GM15510 (cell line): ENCODE measurements around the gene MACROD1.

Experiments used
- POLR2A ChIP-seq: IDR thresholded peaks from 3 replicates; pipeline ENCODE4 v1.6.1; 2011; ENCODE audit warnings: borderline replicate concordance; ENCODE audit not compliant: insufficient read length; ENCODE audit errors: extremely low read depth

Gene MACROD1

DNA sequence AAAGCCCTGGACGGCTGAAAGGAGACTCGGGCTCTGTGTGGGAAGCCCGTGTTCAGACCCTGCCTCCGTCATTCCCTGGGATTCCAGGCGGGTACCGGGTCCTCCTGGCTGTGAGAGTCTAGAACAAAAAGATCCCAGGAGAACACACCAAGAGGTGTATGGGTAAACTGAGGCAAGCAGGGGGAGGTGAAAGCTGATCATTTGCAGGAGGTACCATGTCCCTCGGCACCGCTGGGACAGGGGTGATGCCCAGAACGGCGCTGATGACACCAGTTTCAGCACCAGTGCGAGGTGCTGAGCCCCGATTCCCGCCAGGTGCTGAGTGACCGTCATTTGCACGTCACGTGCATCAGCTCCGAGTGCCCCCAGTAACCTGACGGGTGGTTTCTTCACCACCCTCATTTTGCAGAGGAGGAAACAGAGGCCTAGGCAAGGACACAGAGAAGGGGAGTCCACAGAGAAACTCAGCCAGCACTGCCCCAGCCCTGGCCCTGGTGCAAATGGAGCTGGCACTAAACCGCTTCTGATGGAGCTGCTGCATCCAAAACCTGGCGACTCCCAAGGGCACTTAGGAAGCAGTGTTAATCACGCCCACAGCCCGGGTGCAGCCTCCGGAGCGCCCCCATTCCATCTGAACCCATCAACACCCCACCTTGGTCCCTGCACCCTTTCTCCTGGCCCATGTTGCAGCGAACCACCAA, 16.8 kb downstream of the MACROD1 start:
- no peak for TF ChIP-seq POLR2A

DNA sequence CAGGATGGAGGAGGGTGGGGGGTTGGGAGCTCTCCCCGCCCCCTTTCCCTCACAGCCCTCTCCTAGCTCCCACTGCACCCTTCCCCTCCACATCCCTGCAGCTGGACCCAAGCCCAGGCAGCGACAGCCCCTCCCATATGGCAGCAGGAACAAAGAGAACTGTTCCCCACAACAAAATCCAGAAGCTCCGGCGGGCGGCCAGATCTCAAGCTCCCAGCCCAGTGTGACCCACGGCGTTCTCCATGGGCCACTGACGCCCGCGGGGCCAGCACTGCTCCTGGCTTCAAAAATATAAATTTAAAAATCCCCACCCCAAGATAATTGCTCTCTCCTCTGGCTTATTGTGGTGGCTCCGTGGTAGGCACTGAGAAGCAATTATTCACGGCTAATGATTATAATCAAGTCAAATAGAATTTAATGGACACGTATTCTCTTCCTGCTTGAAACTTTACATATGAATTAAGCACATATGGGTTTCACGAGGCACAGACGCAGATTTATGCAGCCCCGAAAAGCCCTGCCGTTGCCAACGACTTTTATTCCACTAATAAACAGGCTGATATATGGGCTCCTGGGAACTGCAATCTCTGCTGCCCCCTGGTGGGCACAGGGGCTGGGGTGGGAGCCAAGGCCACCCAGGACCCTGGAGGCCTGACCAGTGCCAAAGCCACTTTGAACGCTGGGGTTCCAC, 17.5 kb downstream of the MACROD1 start:
- no peak for TF ChIP-seq POLR2A

DNA sequence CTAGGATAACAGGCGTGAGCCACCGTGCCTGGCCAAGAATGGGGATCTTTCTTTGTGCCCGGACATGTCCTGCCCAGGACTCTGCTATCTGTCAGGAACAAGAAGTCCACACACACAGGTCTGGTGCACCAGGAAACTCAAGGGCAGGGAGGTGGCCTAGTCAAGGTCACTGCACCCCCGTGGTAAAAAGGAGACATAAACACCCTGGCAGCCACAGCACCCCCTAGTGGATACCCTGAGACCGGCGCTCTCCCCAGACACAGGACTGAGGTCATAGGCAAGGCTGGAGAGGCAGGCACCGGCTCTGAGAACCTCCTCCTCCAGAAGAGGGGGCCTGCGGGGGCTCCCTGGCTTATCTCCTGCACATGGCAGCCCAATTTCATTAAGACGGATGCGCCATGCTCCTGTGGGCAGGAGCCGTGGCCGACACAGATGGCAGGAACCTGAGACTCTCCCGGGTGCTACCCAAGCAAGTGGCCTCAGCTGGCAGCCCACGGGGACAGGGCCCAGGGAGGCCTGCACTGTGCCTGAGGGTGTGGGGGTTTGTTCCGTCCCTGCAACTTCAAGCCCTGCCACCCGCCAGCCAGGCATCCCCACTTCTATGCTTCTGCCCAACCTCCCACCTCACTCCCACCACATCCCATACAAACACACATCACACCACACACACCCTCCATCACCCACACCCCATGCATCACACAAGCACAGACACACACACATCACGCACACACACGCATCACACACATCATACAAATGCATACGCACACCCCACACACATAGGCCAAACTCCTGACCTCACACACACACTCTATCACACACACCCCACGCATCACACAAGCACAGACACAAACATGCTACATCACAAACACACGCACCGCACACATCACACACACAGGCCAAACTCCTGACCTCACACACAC, 19.6 kb downstream of the MACROD1 start:
- TF ChIP-seq POLR2A: no peak

DNA sequence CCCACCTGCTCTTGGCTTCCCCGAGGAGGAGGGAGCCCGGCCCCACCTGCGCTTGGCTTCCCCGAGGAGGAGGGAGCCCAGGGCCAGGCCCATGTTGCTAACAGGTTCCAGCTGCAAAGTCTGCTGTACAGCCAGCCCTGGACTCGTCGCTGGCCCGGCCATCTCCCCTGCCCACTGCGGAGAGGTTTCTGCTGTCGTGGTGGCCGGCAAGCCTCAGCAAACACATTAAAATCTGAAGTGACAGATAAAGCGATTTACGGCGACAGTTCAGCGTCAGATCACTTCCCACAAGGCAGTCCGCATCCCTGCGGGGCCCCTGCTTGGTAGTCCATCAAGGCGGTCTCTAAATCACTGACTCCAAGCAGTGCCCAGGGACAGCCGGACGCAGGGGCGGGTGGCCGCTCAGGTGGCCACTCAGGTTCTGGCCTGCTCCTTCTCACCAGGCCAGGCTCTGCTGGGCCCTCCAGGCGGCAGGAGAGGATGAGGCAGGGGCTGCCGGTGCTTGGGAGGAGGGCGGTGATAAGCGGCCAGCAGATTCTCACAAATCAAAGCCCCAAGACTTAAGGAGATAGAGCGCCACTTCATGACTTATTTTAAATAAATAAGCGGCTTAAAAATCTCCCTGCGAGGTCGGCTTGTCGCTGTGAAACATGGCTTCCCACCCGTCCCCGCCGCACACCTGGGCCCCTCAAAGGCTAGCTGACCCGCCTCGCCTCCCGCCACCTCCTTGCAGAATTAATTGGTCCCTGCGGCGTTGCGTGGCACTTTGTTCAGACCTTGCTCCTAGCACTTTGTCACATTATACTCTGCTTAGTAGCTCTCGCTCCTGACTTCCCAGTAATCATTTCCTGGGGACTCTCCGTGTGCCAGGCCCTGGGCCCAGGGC, 21.1 kb downstream of the MACROD1 start:
- TF ChIP-seq POLR2A: no peak

DNA sequence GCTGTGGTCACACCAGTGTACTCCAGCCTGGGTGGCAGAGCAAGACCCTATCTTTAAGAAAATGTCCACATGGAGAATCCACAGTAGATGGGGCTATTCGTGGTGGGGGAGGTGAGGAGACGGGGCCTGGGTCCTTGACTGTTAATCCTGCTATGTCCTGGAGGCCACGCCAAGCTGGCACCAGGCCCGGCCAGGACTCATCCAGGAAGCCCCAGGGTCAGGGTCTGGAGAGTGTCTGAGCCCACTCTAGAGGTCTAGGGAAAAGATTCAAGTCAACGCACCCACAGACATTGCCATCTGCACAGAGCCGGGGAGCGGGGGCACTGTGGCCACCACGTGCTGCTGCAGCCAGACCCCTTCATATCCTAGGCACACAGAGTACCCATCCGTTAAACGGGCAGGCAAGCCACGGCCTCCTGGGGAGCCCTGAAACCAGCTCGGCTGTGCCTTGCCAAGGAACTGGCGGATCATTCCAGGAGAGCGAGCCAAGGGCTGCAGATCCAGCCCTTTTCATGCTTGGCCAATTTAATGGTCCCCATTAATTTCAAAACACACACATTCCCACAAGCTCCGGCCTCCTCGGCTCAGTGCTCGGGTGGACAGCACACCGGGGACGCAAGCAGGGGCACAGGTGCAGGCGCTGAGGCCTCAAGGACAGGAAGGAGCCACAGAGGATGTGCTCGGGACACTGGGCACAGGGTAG, 24.7 kb downstream of the MACROD1 start:
- TF ChIP-seq POLR2A: no peak

DNA sequence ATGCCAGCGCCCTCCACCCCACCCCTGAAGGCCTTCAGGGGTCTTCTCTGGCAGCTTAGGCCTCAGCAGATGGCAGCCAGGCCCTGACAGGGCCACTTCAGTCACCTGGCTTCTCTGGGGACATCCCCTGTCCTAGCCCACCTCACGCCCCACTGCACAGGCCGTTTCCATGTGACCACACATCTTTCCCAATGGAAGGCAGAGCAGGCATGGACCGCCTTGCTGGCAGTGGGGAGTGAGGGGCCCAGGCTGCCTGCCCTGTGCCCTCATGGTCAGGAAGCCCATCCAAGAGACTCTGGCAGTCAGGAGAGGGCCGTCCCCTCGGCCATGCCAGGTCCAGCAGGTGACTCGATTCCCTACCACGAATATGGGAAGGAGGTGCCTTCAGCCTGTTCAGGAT, 25.8 kb downstream of the MACROD1 start:
- no peak for TF ChIP-seq POLR2A

DNA sequence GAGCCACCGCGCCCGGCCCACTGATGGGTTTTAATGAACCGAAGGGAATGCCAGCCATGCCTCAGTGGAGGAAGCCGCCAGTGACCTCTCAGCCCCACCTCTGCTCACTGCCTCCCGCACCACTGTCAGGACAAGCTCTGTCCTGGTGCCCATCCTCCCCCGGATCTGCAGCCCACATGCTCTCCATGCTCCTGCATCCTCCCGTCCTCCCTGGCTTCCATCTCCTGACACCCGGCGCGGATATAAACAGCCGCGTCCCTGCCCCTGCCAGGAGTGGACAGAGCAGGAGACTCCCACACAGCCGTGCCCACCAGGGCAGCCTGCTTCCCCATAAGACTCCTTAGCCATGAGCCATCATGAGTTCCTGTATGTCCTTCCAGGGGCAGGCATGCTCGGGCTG, 26.9 kb downstream of the MACROD1 start:
- TF ChIP-seq POLR2A: no peak

DNA sequence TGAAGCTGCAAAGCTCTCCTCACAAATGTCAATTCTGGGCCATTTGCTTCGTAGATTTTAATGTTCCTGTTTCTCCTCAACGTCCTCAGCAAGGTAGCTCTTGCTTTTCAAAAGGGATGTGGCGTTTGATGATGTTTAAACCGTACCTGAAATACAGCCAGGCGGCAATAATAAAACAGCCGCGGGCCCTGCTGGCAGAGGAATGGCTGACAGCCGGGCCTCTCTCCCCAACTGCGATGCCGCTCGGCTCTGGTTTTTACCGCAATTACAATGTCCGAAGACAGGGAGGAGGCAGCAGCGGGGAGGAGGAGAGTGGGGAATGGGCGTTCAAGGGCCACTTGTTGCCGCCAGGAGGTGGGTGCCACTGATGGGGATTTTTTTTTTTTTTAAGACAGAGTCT, 27.5 kb downstream of the MACROD1 start:
- no peak for TF ChIP-seq POLR2A

DNA sequence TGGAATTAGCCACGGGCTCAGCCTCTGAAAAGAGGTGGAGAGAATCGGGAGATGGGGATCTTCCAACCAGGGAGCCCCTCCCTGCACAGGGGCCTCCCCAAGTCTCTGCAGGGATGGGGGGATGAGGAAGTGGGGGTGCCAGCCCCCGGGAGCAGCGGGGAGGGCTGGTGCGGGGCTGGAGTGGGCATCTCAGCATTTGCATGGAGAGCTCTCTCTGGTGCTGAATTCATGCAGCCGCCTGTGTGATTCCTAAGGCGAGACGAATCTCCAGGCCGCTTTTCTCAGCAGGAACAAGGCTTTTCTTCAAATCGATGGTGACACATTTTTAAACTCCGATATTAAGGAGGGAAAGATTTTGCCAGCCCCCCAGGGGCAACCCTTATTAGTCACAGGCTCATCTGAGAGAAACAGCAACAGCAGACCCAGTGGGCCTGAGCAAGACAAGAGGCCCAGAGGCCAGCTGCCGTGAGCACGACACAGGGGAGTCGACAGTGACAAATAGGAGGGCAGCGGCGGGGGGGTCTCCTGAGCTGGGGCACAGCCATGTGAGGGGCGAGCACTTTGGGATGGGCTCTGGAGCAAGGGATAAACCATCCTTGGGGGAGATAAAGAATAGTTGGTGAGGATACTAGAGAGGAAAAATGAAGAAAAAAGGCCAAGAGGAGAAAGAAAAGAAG, 29.0 kb downstream of the MACROD1 start:
- no peak for TF ChIP-seq POLR2A

DNA sequence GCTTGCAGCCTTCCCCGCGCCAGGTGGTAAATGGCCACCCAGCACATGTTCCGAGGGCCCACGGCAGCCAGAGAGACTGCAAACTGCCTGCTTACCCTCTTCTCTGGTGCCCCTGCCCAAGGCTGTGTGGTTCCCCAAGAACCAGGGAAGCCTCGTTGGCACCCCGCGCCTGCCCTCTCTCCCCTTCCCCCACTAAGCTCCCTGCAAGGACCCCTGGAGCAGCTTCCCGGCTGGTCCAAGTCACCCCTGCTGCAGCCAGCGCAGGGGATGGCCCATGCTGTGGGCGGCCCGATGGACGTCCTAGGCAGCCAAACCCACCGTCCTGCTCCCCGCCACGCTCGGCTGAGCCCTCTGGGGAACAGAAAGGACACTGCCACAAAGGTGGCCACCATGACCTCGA, 30.2 kb downstream of the MACROD1 start:
- TF ChIP-seq POLR2A: no peak

DNA sequence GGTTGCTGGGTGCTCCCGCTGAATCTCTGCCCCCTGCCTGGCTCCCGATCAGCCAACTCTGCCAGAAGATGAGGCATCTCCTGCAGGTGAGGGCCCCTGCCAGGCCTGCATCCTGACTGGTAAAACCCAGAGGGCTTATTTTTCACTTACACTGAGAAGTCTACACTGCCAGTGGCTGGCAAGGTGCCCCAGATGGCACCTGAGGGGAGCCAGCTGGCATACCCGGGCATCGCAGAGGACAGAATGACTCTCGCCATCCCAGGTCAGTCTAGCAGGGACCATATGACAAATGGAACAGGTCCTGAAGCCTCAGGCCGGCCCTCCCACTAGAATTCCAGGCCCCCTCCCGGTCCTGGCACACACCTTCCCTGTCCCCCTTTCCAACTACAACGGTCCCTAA, 30.9 kb downstream of the MACROD1 start:
- TF ChIP-seq POLR2A: no peak

DNA sequence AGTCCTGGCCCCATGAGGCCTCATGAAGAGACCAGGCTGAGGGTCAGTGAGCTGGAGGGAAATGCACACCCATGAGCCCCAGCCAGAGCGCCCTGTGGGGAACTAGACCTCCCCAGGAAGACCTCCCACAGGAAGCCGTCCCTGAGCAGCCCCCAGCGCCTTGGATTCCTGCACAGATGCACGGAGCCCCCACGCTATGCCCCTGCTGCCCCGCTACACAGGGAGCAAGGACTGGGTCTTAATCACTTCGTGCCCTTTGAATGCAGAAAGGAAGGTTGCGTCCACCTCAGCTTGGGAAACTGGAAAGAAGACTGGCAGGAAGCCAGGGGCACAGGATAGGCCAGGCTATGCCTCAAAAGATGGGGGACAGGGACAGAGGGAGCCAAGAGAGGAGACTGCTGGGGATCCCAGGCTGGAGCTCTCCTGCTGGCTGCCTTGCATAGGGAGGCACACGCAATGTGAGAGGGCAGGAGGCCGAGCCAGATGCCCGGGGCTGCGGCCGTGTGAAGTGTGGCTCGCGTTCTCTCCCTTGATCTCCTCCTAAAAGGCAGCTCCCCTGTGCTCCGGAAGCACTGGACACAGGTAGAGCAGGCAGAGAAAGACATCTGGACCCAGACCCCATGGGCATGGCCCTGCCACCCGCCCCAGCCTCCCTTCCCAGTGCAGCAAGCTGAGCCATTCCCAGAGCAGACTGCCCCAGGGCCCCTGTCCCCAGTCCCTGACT, 32.8 kb downstream of the MACROD1 start:
- no peak for TF ChIP-seq POLR2A
